Hepatocyte (in vitro differentiated cells): ENCODE data around the gene C22orf23. TPM values are rescaled to one million over a fixed set of nuclear protein-coding genes. Genes with fewer than 3 reads are reported as not detected.

Experiments used
- DNase-seq: peaks from one replicate; pipeline ENCODE4 v3.0.0-alpha.2; 2016; ENCODE audit warnings: low spot score
- H2AFZ ChIP-seq: fragments of 200-600 bp; sonication (generic); 2 replicates; pipeline ENCODE4 v1.6.0; 2016; ENCODE audit warnings: antibody characterized with exemption, mild to moderate bottlenecking
- H3K27ac ChIP-seq: fragments of 200-600 bp; sonication (generic); 2 replicates; pipeline ENCODE4 v1.5.1; 2016; ENCODE audit warnings: mild to moderate bottlenecking
- H3K27me3 ChIP-seq: fragments of 200-600 bp; sonication (generic); 2 replicates; pipeline ENCODE4 v1.6.1; 2016
- H3K36me3 ChIP-seq: fragments of 200-600 bp; sonication (generic); replicated peaks from 2 replicates; pipeline ENCODE4 v1.5.1; 2016; ENCODE audit warnings: low read depth; ENCODE audit not compliant: insufficient read depth
- H3K4me1 ChIP-seq: fragments of 200-600 bp; sonication (generic); 2 replicates; pipeline ENCODE4 v1.5.1; 2016; ENCODE audit warnings: mild to moderate bottlenecking, moderate library complexity; ENCODE audit not compliant: insufficient read depth
- H3K4me2 ChIP-seq: fragments of 200-600 bp; sonication (generic); 2 replicates; pipeline ENCODE4 v1.6.0; 2016
- H3K4me3 ChIP-seq: fragments of 200-600 bp; sonication (generic); 2 replicates; pipeline ENCODE4 v1.5.1; 2016; ENCODE audit warnings: mild to moderate bottlenecking
- H3K79me2 ChIP-seq: fragments of 200-600 bp; sonication (generic); 2 replicates; pipeline ENCODE4 v1.6.0; 2017; ENCODE audit warnings: mild to moderate bottlenecking
- H3K9me2 ChIP-seq: fragments of 200-600 bp; sonication (generic); replicated peaks from 2 replicates; pipeline ENCODE4 v1.6.0; 2017; ENCODE audit warnings: mild to moderate bottlenecking; ENCODE audit not compliant: insufficient read depth
- H3K9me3 ChIP-seq: fragments of 200-600 bp; sonication (generic); 2 replicates; pipeline ENCODE4 v1.5.1; 2016; ENCODE audit warnings: low read depth, mild to moderate bottlenecking
- H4K20me1 ChIP-seq: fragments of 200-600 bp; sonication (generic); 2 replicates; pipeline ENCODE4 v1.6.0; 2016; ENCODE audit warnings: mild to moderate bottlenecking; ENCODE audit not compliant: insufficient read depth, poor library complexity, severe bottlenecking
- CTCF ChIP-seq: fragments of 200-600 bp; sonication (generic); IDR thresholded peaks from 2 replicates; pipeline ENCODE4 v1.5.1; 2016; ENCODE audit warnings: antibody characterized with exemption, mild to moderate bottlenecking; ENCODE audit not compliant: poor library complexity
- EZH2 ChIP-seq: fragments of 200-600 bp; sonication (generic); IDR thresholded peaks from 2 replicates; pipeline ENCODE4 v1.6.1; 2016; ENCODE audit warnings: antibody characterized with exemption, mild to moderate bottlenecking, borderline replicate concordance
- EZH2phosphoT487 ChIP-seq: fragments of 200-600 bp; sonication (generic); IDR thresholded peaks from one replicate; pipeline ENCODE4 v1.6.1; 2018; ENCODE audit warnings: antibody characterized with exemption, mild to moderate bottlenecking, low read depth, moderate library complexity; ENCODE audit not compliant: unreplicated experiment, severe bottlenecking
- WGBS: methylation state at CpG from one replicate; pipeline ENCODE4 v1.1.6; 2016; ENCODE audit warnings: low lambda C conversion rate; ENCODE audit errors: missing lambda C conversion rate; 5-methylcytosine and 5-hydroxymethylcytosine counted together
- polyA plus RNA-seq: library from polyadenylated mRNA; unstranded; fragments of >200 nt; fragmentation: Nextera tagmentation; extraction: Ambion mirVana; gene quantifications from 2 replicates; pipeline ENCODE4 v1.2.1, GENCODE V29; 2016
- total RNA-seq: library from RNA; depleted of rRNA; stranded (reverse); fragments of >200 nt; gene quantifications from 2 replicates; pipeline ENCODE4 v1.2.3, GENCODE V29; 2014

Gene C22orf23
- total and polyA plus RNA-seq, 2 experiments from 2014 or later, result 0.29 to 0.30 TPM

GRCh38 chr22:37918580-37919270, 34.7 kb downstream of the C22orf23 start:
- no peaks in the 10 kb centered on the region for H3K36me3 ChIP-seq
- WGBS, result 94% methylated on average over 25 of the region's 25 CpGs
- H4K20me1 ChIP-seq, result no peaks in the 10 kb centered on the region
- no peak overlapping the region for H3K4me3 ChIP-seq
- no peaks in the 10 kb centered on the region for H3K27me3 ChIP-seq
- no peak overlapping the region for H2AFZ ChIP-seq
- H3K4me2 ChIP-seq, result no peak overlapping the region
- H3K27ac ChIP-seq, result no peak overlapping the region
- no peaks in the 10 kb centered on the region for H3K9me3 ChIP-seq
- no peaks in the 10 kb centered on the region for H3K9me2 ChIP-seq
- no peaks in the 10 kb centered on the region for H3K79me2 ChIP-seq
- no peak for DNase-seq
- no peaks in the 10 kb centered on the region for H3K4me1 ChIP-seq
- TF ChIP-seq EZH2, result no peak
- no peak for TF ChIP-seq EZH2phosphoT487
- TF ChIP-seq CTCF, result no peak

GRCh38 chr22:37917874-37918548, 35.4 kb downstream of the C22orf23 start:
- H3K4me1 ChIP-seq, result no peaks in the 10 kb centered on the region
- no peak for DNase-seq
- H3K9me3 ChIP-seq, result no peaks in the 10 kb centered on the region
- no peaks in the 10 kb centered on the region for H3K9me2 ChIP-seq
- no peaks in the 10 kb centered on the region for H4K20me1 ChIP-seq
- TF ChIP-seq CTCF (no peak), EZH2phosphoT487 (no peak), EZH2 (no peak)
- no peak overlapping the region for H2AFZ ChIP-seq
- no peaks in the 10 kb centered on the region for H3K27me3 ChIP-seq
- no peaks in the 10 kb centered on the region for H3K79me2 ChIP-seq
- H3K4me3 ChIP-seq, result no peak overlapping the region
- no peaks in the 10 kb centered on the region for H3K36me3 ChIP-seq
- no peak overlapping the region for H3K27ac ChIP-seq
- H3K4me2 ChIP-seq, result no peak overlapping the region
- 94% methylated on average over 4 of the region's 4 CpGs for WGBS

- Histone ChIP-seq H3K9me2 (no peaks in the 10 kb centered on the region), H3K79me2 (no peaks in the 10 kb centered on the region), H3K4me3 (no peak overlapping the region), H3K9me3 (no peaks in the 10 kb centered on the region), H3K36me3 (no peaks in the 10 kb centered on the region), H3K27ac (no peak overlapping the region), H3K4me2 (no peak overlapping the region), H3K27me3 (no peaks in the 10 kb centered on the region), H4K20me1 (no peaks in the 10 kb centered on the region), H3K4me1 (no peaks in the 10 kb centered on the region), H2AFZ (no peak overlapping the region)
- 94% methylated on average over 5 of the region's 5 CpGs for WGBS
- no peak for DNase-seq
- TF ChIP-seq EZH2phosphoT487, result no peak
Measured at GRCh38 chr22:37916311-37916710, 37.1 kb downstream of the C22orf23 start.

- H3K9me3 ChIP-seq, result no peaks in the 10 kb centered on the region
- no peaks in the 10 kb centered on the region for H3K36me3 ChIP-seq
- H2AFZ ChIP-seq, result no peak overlapping the region
- 91% methylated on average over 7 of the region's 7 CpGs for WGBS
- H4K20me1 ChIP-seq, result no peaks in the 10 kb centered on the region
- H3K4me2 ChIP-seq, result no peak overlapping the region
- peaks cover 10% of the 10 kb centered on the region for H3K79me2 ChIP-seq
- TF ChIP-seq EZH2 (no peak), CTCF (no peak), EZH2phosphoT487 (no peak)
- no peak for DNase-seq
- H3K4me1 ChIP-seq, result no peaks in the 10 kb centered on the region
- H3K27me3 ChIP-seq, result no peaks in the 10 kb centered on the region
- H3K27ac ChIP-seq, result no peak overlapping the region
- no peaks in the 10 kb centered on the region for H3K9me2 ChIP-seq
- H3K4me3 ChIP-seq, result no peak overlapping the region
Measured at GRCh38 chr22:37913233-37913721, 40.1 kb downstream of the C22orf23 start.
